Activated T-cell treated with anti-CD3 and anti-CD28 coated beads, Interleukin-2, amount 50 U/mL, for 24 hours (primary cell): ENCODE data around the gene PREPL.
"Not testable (repeated sequence)": the region's sequence is repeated elsewhere in the genome, so short reads cannot be mapped to it uniquely, and the experiment has no call there.

Source experiments
- DNase-seq: peaks from one replicate; pipeline ENCODE4 v3.0.0-alpha.2; 2020
- H3K27ac Mint-ChIP-seq: 2 replicates; pipeline ENCODE4 v1.8.0; 2020; ENCODE audit warnings: mild to moderate bottlenecking, mixed read lengths
- H3K27me3 Mint-ChIP-seq: 2 replicates; pipeline ENCODE4 v1.8.0; 2020; ENCODE audit warnings: mixed read lengths
- H3K36me3 Mint-ChIP-seq: 2 replicates; pipeline ENCODE4 v1.8.0; 2020; ENCODE audit warnings: low read depth, mixed read lengths
- H3K4me1 Mint-ChIP-seq: 2 replicates; pipeline ENCODE4 v1.8.0; 2020; ENCODE audit warnings: low read depth, mixed read lengths
- H3K4me3 Mint-ChIP-seq: 2 replicates; pipeline ENCODE4 v1.8.0; 2020; ENCODE audit warnings: mild to moderate bottlenecking, moderate library complexity, mixed read lengths
- H3K9me3 Mint-ChIP-seq: 2 replicates; pipeline ENCODE4 v1.8.0; 2020; ENCODE audit warnings: mixed read lengths

Gene PREPL

DNA sequence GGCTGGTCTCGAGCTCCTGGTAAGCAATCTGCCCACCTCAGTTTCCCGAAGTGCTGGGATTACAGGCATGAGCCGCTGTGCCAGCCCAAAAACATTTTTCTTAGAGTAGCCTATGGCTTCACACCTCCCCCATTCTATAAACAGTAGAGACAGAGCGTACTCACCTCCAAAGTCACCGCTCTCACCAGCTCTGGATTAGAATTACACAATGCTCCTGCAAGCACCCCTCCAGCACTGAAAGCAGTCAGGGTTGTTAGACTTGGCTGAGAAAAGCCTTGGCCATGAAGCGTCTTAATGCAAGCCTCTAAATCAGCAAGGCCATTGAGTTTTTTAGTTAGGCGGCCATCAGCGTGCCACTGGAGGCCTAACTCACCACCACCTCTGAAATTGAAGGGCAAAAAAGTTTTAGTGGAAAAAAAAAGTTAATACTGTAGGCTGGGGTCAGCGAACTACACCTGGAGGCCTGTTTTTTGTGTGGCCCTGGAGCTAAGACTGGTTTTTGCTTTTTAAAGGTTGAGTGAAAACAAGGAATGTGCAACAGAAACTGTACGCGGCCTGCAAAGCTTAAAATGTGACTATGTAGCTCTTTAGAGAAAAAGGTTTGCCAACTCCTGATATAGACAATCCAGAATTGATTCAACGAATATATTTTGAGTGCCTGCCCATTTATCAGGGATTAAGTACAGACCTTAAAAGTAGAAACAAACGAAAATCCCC lies 34.6 kb downstream of the PREPL start:
- Mint-ChIP-seq H3K4me3 (no peak overlapping the region), H3K27ac (no peak overlapping the region), H3K27me3 (no peaks in the 10 kb centered on the region), H3K36me3 (peaks cover 89% of the 10 kb centered on the region), H3K4me1 (peaks cover 6% of the 10 kb centered on the region), H3K9me3 (no peaks in the 10 kb centered on the region)
- no peak for DNase-seq

DNA sequence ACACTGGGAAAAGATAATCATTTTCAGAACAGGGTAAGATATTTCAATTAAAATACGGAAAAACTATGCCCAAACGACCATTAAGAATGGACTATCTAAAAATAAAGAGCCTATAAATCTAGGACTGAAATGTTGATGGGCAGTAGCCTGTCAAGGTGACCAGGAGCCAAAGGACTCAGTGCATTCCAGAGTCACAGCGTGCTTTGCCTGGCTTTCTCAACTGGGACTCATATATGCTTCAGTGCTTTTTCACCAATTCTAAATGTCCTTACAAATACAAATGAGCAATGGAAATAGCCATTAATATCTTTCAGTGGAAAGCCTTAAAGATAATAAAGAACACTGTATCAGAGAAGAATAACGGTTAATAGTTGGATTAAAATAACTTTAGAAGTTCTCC lies 35.4 kb downstream of the PREPL start:
- Mint-ChIP-seq H3K4me1 (peaks cover 6% of the 10 kb centered on the region), H3K27me3 (no peaks in the 10 kb centered on the region), H3K27ac (no peak overlapping the region), H3K36me3 (peaks cover 90% of the 10 kb centered on the region), H3K9me3 (no peaks in the 10 kb centered on the region), H3K4me3 (no peak overlapping the region)
- DNase-seq = no peak

DNA sequence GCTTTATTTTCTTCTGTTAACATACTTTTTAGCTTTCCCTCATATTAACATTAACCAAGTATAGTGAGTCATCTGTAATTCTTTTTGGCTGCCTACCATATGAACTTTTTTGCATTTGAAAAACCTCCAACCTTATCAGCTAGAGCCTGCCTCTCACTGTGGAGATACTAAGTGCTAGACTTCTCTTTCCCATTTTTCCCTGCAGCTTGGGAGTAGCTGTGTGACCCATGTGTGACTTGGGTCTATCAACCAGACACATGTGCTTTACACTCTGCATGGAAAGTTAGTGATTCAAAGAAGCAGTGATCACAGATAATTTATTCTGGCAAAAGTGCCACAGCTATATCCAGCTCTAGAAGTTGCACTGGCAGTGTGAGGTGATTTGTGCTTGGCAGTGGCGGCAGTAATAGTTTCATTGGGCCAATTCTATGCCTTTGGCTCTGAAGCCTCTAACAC lies 36.3 kb downstream of the PREPL start:
- H3K27me3 Mint-ChIP-seq = no peaks in the 10 kb centered on the region
- H3K36me3 Mint-ChIP-seq = peaks cover 92% of the 10 kb centered on the region
- H3K9me3 Mint-ChIP-seq = no peaks in the 10 kb centered on the region
- H3K27ac Mint-ChIP-seq = no peak overlapping the region
- H3K4me1 Mint-ChIP-seq = peaks cover 3% of the 10 kb centered on the region
- DNase-seq = no peak
- no peak overlapping the region for H3K4me3 Mint-ChIP-seq

DNA sequence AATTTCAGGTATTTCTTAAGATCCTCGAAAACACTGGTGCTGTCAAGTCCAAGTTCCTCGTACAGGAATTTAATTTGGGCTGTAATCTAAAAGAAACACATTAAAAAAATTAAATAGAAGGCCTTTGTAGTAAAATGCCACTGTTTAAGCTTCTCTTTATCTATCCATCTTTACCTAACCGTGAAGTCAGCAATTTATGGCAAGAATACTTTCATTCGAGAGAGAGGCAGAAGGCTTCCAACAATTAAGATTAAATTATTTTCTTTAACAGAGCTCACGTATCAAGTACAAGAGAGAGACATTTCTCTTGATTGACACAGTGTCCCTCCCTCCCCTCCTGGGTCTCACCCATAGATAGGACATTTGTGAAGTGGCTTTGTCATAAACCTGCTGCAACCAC lies 39.9 kb downstream of the PREPL start:
- Mint-ChIP-seq H3K4me1 (no peaks in the 10 kb centered on the region), H3K27me3 (no peaks in the 10 kb centered on the region), H3K9me3 (no peaks in the 10 kb centered on the region), H3K27ac (no peak overlapping the region), H3K36me3 (peaks cover 87% of the 10 kb centered on the region), H3K4me3 (no peak overlapping the region)
- DNase-seq = no peak

DNA sequence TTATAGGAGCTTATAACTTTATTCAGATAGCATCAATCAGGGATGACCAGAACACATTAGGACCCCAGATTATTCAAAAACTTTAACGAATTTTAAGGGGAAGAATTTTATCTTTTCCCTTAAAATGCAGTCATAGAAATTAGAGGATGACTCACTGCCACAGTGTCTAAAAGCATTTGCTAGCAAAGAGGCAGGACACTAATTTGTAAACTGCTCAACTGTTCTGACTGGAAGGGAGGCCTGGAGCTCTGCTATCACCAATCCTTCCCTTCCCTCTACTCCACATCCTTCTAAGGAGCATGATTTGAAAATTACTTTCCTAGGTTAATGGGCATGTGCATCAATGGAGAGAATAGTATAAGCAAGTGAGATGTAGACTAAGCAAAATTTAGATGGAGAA lies 40.5 kb downstream of the PREPL start:
- no peak for DNase-seq
- Mint-ChIP-seq H3K4me1 (no peaks in the 10 kb centered on the region), H3K27ac (no peak overlapping the region), H3K27me3 (no peaks in the 10 kb centered on the region), H3K36me3 (peaks cover 88% of the 10 kb centered on the region), H3K4me3 (no peak overlapping the region), H3K9me3 (no peaks in the 10 kb centered on the region)

DNA sequence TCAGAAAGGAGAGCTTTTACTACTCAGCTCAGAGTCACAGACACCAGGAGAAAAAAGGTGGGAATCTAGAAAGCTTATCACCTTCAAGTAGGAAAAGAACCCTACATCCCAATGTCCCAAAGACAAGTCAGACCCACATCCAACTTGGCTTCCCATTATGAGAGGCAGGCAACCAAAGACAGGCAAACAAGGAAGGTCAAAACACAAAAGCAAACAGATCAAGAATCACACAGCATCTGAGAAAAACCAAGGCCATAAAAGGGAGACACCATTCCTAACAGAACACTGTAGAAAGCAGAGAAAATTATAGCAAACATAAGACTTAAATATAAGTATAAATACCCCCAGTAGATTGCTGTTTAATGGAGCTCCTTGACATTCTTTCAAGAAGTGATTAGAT lies 45.3 kb downstream of the PREPL start:
- H3K9me3 Mint-ChIP-seq = peaks cover 27% of the 10 kb centered on the region
- H3K27ac Mint-ChIP-seq = no peak overlapping the region
- H3K4me1 Mint-ChIP-seq = no peaks in the 10 kb centered on the region
- DNase-seq = no peak
- H3K36me3 Mint-ChIP-seq = peaks cover 90% of the 10 kb centered on the region
- H3K4me3 Mint-ChIP-seq = no peak overlapping the region
- no peaks in the 10 kb centered on the region for H3K27me3 Mint-ChIP-seq

DNA sequence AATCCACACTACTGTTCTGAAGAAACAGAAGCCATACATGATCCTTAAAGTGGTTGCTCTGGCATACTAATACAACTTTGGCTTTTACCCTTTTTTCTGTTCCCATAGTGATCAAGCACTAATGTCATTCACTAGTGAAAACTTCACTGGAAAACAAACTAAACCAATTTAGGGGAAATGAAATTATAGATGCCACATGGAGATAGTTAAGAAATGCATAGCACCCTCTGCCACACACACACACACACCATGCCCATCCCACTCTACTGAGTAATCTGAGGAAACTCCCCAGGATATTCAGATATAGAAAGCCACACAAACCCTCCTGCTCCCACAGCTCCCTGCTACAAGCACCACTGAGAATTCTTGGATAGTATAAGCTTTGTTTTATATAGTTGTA lies 46.9 kb downstream of the PREPL start:
- Mint-ChIP-seq H3K9me3 (peaks cover 35% of the 10 kb centered on the region), H3K27ac (no peak overlapping the region), H3K36me3 (peaks cover 84% of the 10 kb centered on the region), H3K4me1 (no peaks in the 10 kb centered on the region), H3K27me3 (no peaks in the 10 kb centered on the region), H3K4me3 (no peak overlapping the region)
- DNase-seq = no peak

DNA sequence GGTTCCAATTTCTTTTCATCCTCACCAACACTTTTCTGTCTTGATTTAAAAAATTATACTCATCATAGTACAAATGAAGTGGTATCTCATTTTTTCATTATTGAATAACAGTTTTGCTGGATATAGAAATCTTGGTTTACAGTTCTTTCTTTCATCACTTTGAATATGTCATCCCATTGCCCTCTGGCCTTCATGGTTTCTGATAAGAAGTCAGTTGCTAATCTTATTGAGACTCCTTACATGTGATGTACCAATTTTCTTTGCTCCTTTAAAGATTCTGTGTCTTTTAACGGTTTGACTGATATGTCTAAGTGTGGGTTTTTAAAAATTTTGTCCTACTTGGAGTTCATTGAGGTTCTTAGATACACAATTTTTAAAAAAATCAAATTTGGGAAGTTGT lies 51.0 kb downstream of the PREPL start:
- no peaks in the 10 kb centered on the region for H3K4me1 Mint-ChIP-seq
- peaks cover 50% of the 10 kb centered on the region for H3K36me3 Mint-ChIP-seq
- no peaks in the 10 kb centered on the region for H3K27me3 Mint-ChIP-seq
- H3K27ac Mint-ChIP-seq = no peak overlapping the region
- no peak for DNase-seq
- peaks cover 42% of the 10 kb centered on the region for H3K9me3 Mint-ChIP-seq
- no peak overlapping the region for H3K4me3 Mint-ChIP-seq

DNA sequence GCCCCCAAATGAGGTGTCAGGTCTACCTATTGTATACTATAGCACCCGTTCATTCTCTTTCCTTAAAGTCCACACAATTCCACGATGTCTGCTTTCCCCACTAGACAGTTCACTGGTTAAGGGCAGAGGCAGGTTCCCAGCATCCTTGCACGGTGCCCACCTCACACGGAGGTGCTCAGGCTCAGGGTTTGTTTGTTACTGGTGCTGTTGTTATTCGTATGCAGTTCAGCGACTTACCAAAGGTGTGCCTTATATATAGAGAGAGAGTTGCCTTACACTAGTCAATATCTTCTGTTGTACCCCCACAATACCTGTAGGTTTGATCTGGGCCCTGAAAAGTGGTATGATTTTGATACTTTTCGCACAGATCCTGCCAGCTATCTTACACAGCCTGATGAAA lies 55.4 kb downstream of the PREPL start:
- no peak overlapping the region for H3K27ac Mint-ChIP-seq
- H3K27me3 Mint-ChIP-seq = no peaks in the 10 kb centered on the region
- peaks cover 19% of the 10 kb centered on the region for H3K9me3 Mint-ChIP-seq
- H3K4me3 Mint-ChIP-seq = no peak overlapping the region
- H3K4me1 Mint-ChIP-seq = no peaks in the 10 kb centered on the region
- H3K36me3 Mint-ChIP-seq = peaks cover 8% of the 10 kb centered on the region
- DNase-seq = no peak

DNA sequence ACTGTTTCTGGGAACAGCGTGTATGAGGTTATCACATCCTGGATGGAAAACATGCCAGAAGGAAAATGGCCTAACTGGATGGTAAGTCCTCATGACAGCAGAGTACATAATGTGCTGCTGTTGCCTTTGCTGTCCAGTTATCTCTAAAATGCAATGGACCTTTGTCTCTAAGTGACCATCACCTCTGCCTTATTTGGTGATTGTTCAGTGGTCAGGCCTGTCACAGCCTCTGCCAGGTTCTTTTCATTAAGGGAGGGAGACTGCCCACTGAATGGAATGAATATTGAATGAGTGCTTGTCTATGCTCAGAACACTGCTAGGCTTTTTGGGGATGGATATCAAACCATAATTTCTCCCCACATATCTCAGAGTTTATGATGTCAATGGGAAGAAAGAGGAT lies 57.0 kb downstream of the PREPL start:
- Mint-ChIP-seq H3K27me3 (no peaks in the 10 kb centered on the region), H3K9me3 (peaks cover 10% of the 10 kb centered on the region), H3K36me3 (no peaks in the 10 kb centered on the region), H3K27ac (no peak overlapping the region), H3K4me3 (no peak overlapping the region), H3K4me1 (no peaks in the 10 kb centered on the region)
- no peak for DNase-seq

DNA sequence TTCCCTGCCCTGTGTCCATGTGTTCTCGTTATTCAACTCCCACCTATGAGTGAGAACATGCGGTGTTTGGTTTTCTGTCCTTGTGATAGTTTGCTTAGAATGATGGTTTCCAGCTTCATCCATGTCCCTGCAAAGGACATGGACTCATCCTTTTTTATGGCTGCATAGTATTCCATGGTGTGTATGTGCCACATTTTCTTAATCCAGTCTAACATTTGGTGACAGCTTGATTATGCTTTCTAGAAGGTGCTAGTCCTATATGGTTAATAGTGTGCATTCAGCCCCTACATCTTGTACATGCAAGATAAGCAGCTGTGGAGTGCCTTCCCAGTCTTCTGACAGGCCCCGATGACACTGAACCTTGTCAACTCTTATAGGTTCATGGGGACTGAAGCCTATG lies 57.5 kb downstream of the PREPL start:
- not testable (repeated sequence) for H3K27ac Mint-ChIP-seq, DNase-seq, H3K4me1 Mint-ChIP-seq, H3K36me3 Mint-ChIP-seq, H3K4me3 Mint-ChIP-seq, H3K27me3 Mint-ChIP-seq, H3K9me3 Mint-ChIP-seq

DNA sequence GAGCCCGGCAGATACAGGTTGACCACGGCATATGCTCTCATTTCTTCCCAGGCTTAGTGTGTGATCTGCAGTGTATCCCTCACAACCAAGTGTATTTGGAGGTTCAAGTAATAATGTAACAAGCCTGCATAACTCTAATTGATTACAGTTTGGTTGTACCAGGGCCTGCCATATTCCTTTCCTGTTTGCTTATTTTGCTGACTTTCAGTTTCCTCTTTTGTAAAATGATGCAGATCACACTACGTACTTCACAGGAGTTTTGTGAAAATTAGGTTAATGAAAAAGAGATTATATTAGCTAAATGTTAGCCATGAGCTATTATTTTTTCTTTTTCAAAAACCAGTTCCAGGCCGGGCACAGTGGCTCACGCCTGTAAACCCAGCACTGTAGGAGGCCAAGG lies 60.2 kb downstream of the PREPL start:
- Mint-ChIP-seq H3K9me3 (peaks cover 4% of the 10 kb centered on the region), H3K4me1 (peaks cover 11% of the 10 kb centered on the region), H3K36me3 (no peaks in the 10 kb centered on the region), H3K4me3 (no peak overlapping the region), H3K27me3 (no peaks in the 10 kb centered on the region), H3K27ac (no peak overlapping the region)
- DNase-seq = no peak

DNA sequence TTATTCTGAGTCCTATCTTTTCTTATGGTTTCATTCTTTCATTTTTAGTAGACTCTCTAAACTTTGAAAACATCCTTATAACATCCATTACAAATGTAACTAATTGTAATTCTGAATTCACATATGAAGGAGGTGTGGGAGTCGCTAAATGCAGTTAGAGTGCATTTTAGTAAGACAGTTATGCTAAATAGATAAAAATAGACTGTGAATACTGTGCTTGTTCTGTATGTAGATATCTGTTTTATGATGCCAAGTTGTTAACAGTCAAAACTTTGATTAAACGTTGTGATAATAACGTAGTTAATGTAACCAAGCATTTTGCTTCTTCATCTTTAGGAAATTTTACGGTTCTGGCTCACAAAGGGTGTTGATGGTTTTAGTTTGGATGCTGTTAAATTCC lies 61.7 kb downstream of the PREPL start:
- Mint-ChIP-seq H3K36me3 (no peaks in the 10 kb centered on the region), H3K27ac (no peak overlapping the region), H3K4me3 (no peak overlapping the region), H3K4me1 (peaks cover 16% of the 10 kb centered on the region), H3K27me3 (no peaks in the 10 kb centered on the region), H3K9me3 (peaks cover 4% of the 10 kb centered on the region)
- no peak for DNase-seq

DNA sequence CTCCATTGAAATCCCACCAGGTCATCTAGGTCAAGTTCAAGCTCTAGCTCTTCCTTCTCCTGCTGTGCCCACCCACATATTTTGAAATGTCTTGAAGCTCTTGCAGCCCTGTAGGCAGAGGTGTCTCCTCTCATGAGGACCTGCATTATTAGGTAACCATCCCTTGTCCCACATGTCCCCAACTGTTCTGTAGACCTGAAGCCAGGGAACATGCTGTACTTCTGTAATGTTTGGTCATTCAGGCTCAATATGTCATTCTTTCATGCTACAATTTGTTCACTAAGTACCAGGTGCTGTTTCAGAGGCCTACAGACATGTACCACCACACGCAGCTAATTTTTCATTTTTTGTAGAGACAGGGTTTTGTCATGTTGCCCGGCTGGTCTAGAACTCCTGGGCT lies 63.9 kb downstream of the PREPL start:
- peaks cover 16% of the 10 kb centered on the region for H3K4me1 Mint-ChIP-seq
- H3K27me3 Mint-ChIP-seq = peaks cover 1% of the 10 kb centered on the region
- H3K36me3 Mint-ChIP-seq = no peaks in the 10 kb centered on the region
- no peak for DNase-seq
- no peak overlapping the region for H3K4me3 Mint-ChIP-seq
- H3K27ac Mint-ChIP-seq = no peak overlapping the region
- no peaks in the 10 kb centered on the region for H3K9me3 Mint-ChIP-seq

DNA sequence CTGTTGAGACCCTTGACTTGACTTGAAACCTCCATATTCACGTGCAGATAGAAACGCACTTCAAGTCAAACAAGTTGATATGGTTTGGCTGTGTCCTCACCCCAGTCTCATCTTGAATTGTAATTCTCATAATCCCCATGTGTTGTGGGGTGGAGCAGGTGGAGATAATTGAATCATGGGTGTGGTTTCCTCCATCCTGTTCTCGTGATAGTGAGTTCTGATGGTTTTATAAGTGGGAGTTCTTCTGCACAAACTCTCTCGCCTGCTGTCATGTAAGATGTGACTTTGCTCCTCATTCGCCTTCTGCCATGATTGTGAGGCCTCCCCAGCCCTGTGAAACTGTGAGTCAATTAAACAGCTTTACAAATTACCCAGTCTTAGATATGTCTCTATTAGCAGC lies 64.6 kb downstream of the PREPL start:
- Mint-ChIP-seq H3K27ac (no peak overlapping the region), H3K27me3 (peaks cover 6% of the 10 kb centered on the region), H3K9me3 (no peaks in the 10 kb centered on the region), H3K4me1 (peaks cover 16% of the 10 kb centered on the region), H3K36me3 (no peaks in the 10 kb centered on the region), H3K4me3 (no peak overlapping the region)
- DNase-seq = no peak
